ENCODE data around the gene NOP10.

- TF ChIP-seq CTCF (conservative IDR thresholded peaks at IDR 0.05; ENCODE audit: low read length): no peak
- TF ChIP-seq EZH2phosphoT487 (IDR thresholded peaks at IDR 0.05; ENCODE audit: borderline replicate concordance): no peak
Measured at GRCh38 chr15:34292621-34293020, 50.3 kb downstream of the NOP10 start.
